Measurements from ENCODE around the gene ATP9B. TPM values are rescaled to one million over a fixed set of nuclear protein-coding genes. Genes with fewer than 3 reads are reported as not detected.

Gene ATP9B
- total RNA-seq, 1 donor from 2014 or later: 34.1 TPM

- DNase-seq (ENCODE audit: extremely low spot score, unreplicated experiment): no peak
- Mint-ChIP-seq H3K9me3 (no peaks in the 10 kb centered on the region), H3K27ac (no peak overlapping the region), H3K36me3 (peaks cover 10% of the 10 kb centered on the region), H3K4me1 (ENCODE audit: unreplicated experiment) (no peaks in the 10 kb centered on the region), H3K4me3 (no peak overlapping the region), H3K27me3 (no peaks in the 10 kb centered on the region)
- TF ChIP-seq CTCF (conservative IDR thresholded peaks at IDR 0.05): no peak
Measured at GRCh38 chr18:79234438-79234837, 165.2 kb downstream of the ATP9B start.

- Mint-ChIP-seq H3K4me3 (no peak overlapping the region), H3K4me1 (ENCODE audit: unreplicated experiment) (peaks cover 10% of the 10 kb centered on the region), H3K27me3 (no peaks in the 10 kb centered on the region), H3K27ac (no peak overlapping the region), H3K9me3 (no peaks in the 10 kb centered on the region), H3K36me3 (peaks cover 4% of the 10 kb centered on the region)
- TF ChIP-seq CTCF (conservative IDR thresholded peaks at IDR 0.05): no peak
- no peak for DNase-seq (ENCODE audit: extremely low spot score, unreplicated experiment)
Measured at GRCh38 chr18:79239631-79240030, 170.4 kb downstream of the ATP9B start.

GRCh38 chr18:79241755-79242154 is 172.6 kb downstream of the ATP9B start:
- H3K9me3 Mint-ChIP-seq: no peaks in the 10 kb centered on the region
- no peaks in the 10 kb centered on the region for H3K27me3 Mint-ChIP-seq
- DNase-seq (ENCODE audit: extremely low spot score, unreplicated experiment): no peak
- peaks cover 16% of the 10 kb centered on the region for H3K4me1 Mint-ChIP-seq (ENCODE audit: unreplicated experiment)
- H3K27ac Mint-ChIP-seq: no peak overlapping the region
- no peak overlapping the region for H3K4me3 Mint-ChIP-seq
- H3K36me3 Mint-ChIP-seq: peaks cover 7% of the 10 kb centered on the region
- TF ChIP-seq CTCF (conservative IDR thresholded peaks at IDR 0.05): no peak

DNA sequence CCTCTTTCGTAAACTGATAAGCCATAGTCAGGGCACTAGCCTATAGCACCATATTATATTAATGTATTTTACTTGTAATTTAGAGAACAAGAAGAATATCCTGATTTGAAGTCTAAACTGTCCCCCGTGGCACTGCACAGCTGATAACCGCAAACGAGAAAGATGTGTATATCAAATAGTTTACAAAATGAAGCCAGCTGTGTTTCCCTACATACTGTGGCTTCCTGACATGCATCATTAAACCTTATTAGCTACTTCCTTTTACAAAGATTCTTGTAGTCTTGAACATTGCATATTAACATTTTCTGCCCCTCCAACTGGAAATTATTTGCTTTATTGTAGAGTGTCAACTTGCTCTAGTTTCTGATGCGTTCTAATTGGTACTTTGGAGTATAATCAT is 173.1 kb downstream of the ATP9B start:
- Mint-ChIP-seq H3K9me3 (no peaks in the 10 kb centered on the region), H3K27me3 (no peaks in the 10 kb centered on the region), H3K27ac (no peak overlapping the region), H3K36me3 (peaks cover 7% of the 10 kb centered on the region), H3K4me3 (no peak overlapping the region), H3K4me1 (ENCODE audit: unreplicated experiment) (peaks cover 16% of the 10 kb centered on the region)
- no peak for DNase-seq (ENCODE audit: extremely low spot score, unreplicated experiment)
- no peak for TF ChIP-seq CTCF (conservative IDR thresholded peaks at IDR 0.05)

GRCh38 chr18:79245517-79246001 is 176.4 kb downstream of the ATP9B start:
- Mint-ChIP-seq H3K27ac (no peak overlapping the region), H3K4me1 (ENCODE audit: unreplicated experiment) (peaks cover 20% of the 10 kb centered on the region), H3K27me3 (no peaks in the 10 kb centered on the region), H3K36me3 (peaks cover 3% of the 10 kb centered on the region), H3K4me3 (no peak overlapping the region), H3K9me3 (no peaks in the 10 kb centered on the region)
- no peak for DNase-seq (ENCODE audit: extremely low spot score, unreplicated experiment)
- no peak for TF ChIP-seq CTCF (conservative IDR thresholded peaks at IDR 0.05)
